ENCODE data around the gene LPCAT3.
"Not testable (repeated sequence)": the region's sequence is repeated elsewhere in the genome, so short reads cannot be mapped to it uniquely, and the experiment has no call there.

The LPCAT3 gene, protein sequence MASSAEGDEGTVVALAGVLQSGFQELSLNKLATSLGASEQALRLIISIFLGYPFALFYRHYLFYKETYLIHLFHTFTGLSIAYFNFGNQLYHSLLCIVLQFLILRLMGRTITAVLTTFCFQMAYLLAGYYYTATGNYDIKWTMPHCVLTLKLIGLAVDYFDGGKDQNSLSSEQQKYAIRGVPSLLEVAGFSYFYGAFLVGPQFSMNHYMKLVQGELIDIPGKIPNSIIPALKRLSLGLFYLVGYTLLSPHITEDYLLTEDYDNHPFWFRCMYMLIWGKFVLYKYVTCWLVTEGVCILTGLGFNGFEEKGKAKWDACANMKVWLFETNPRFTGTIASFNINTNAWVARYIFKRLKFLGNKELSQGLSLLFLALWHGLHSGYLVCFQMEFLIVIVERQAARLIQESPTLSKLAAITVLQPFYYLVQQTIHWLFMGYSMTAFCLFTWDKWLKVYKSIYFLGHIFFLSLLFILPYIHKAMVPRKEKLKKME

DNA sequence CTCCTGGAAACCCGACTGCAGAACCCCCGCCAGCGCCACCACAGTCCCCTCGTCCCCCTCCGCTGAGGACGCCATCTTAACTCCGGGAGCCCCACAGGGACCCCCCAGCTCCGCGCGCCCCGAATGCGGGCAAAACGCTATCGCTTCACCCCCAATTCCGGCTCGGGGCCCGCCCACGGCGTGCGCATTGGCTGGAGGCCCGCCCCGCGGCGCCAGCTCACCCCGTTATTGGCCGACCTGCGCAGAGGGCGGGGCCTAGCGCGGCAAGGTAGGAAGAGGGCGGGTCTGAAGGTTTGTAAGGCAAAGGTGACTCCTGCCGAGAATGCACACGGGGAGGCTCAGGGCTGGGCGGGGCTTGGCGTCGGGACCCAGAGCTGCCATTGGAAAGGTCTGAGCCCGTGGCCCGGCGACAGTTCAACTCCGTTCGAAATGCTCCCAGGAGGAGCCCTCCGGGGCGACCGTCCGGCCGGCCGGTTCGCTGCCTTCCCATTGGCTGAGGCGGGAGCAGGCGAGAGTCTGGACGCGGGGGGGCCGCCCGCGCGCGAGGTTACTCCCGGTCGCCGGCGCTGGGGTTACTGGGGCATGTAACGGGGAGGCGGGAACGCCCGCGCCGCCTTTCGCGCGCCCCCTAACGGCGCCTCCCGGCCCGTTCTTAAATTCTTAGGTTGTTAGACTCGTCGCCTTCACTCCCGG, at the start of gene LPCAT3:
LPCAT3 (minus strand) TSS at position 127 of the 693 bp plus-strand sequence; CDS start at position 75, 52 bp downstream.
- DNase-seq (ENCODE audit: low read depth in 1 of 2, low spot score in 1 of 2): peak; percentile 92 to 95

DNA sequence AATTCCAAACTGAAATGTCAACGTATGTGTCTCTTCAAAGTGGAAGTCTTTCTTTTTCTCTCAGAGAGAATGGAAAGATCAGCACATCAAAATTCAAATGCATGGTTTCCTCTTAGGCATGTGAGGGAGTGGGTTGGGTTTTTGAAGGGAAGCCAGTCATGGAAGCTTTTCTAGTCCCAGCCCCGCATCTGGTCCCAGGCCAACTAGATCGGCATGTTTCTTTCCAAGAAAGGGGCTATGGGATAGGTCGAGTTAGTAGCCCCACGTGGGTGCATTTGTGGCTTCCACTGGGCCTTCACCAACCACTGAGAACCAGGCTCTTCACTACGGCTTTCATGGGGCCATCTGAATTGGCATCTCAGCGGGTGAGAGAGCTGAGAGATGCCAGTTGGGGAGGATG, 48.8 kb upstream of the LPCAT3 start:
- DNase-seq (ENCODE audit: low read depth in 1 of 2, low spot score in 1 of 2): no peak

DNA sequence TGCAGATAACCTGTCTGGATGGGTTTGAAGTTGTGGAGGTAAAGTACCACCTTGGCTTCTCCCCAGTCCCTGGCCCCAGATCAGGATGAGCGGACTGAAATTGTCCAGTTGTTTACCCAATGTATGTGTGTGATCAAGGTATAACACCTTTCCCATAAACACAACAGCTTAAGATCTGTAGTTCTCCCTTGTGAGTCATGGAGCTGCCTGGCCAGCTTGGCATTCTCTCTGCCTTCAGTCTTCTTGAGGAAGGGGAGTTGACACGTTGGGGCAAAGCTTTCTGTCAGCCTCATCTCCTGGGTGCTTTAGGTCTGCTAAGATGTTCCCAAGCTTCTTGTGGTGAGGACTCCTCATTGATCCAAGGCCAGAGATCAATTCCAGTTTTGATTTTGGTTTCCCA, 48.3 kb upstream of the LPCAT3 start:
- DNase-seq (ENCODE audit: low read depth in 1 of 2, low spot score in 1 of 2): no peak

DNA sequence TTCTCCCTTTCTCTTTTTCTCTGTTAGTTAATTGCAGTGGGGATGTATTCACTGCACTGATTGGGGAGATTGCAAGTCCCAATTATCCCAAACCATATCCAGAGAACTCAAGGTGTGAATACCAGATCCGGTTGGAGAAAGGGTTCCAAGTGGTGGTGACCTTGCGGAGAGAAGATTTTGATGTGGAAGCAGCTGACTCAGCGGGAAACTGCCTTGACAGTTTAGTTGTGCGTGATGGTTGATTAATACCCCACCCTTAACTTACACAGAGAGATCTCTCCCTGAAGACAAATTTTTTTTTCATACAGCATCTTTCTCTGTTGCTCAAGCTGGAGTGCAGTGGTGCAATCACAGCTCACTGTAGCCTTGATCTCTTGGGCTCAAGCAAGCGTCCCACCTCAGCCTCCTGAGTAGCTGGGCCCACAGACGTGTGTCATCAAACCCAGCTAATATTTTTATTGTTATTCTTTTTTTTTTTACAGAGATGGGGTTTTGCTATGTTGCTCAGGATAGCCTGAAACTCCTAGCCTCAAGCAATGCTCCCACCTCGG, 46.9 kb upstream of the LPCAT3 start:
- no peak for DNase-seq (ENCODE audit: low read depth in 1 of 2, low spot score in 1 of 2)

DNA sequence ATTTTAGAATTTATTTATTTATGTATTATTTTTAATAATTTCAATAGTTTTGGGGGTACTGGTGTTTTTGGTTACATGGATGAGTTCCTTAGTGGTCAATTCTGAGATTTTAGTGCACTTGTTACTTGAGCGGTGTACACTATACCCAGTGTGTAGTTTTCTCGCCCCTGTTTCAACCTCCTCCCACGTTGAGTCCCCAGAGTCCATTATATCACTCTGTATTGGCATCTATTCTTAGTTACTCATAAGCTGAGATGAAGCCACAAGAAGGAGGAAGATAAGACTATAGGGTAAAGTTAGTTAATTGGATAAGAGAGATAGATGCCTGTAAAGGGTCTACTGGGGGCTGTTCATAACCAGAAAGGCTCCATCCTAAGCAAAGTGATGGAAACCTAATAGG, 46.2 kb upstream of the LPCAT3 start:
- DNase-seq (ENCODE audit: low read depth in 1 of 2, low spot score in 1 of 2): no peak

DNA sequence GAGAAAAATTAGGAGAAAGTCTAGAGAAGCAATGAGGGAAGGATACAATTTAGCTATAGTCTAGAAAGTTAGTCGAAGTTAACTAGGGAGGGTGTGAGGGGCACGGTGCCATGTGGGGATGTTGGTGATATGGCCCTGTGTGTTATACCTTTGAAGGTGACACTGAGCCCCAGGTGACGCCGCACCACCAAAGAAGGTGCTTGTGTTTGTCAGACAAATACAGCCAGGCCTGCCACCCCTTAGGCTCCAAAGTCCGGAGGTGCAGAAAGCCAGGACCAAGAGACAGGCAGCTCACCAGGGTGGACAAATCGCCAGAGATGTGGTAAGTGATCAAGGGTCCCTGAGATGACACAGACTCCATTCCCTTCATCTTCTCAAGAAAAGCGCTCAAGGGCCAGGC, 43.3 kb upstream of the LPCAT3 start:
- no peak for DNase-seq (ENCODE audit: low read depth in 1 of 2, low spot score in 1 of 2)

DNA sequence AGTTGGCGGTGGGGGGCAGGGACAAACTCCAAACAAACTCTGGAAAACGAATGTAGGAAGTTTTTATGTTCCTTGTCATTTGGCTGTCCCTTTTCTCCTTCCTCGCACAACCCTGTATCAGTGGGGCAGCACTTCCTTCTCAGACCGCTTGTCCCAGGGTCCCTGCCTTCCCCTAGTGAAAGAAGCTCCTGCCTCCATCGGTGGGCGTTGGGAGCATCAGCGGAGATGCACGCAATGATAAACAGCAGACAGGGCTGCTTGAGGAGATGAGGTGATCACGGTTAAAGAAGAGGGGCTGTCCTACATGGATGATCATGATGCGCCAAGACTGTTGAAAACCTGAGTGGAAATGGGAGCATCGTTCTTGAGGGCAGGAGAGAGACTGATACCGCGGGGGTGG, 42.9 kb upstream of the LPCAT3 start:
- DNase-seq (ENCODE audit: low read depth in 1 of 2, low spot score in 1 of 2): no peak

DNA sequence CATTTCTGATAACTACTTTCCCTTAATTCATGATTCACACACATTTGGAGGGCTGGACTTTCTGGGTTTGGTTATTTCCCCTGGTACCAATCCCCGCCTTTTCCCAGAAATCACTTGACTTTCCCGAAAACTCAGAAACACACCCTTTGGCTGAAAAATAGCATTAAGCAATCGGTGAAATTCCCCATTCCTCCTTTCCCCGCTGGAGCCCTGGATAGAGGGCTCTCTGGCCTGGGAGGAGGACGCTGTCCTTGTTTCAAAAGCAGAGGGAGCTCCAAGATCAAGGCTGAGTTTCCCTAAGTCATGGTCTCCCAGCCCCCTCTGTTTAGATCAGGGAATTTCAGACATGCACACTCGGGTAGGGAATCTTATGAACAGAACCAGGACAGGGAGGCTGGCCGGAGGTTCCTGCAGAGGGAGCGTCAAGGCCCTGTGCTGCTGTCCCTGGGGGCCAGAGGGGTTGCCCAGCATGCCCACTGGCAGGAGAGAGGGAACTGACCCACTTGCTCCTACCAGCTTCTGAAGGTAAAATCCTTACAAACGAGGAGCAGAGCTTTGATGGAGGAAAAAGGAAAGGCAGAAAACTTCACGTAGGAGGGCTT, 42.2 kb upstream of the LPCAT3 start, which contains the start of gene C1S:
C1S (plus strand) TSS at position 366 of the 602 bp plus-strand sequence. CDS start 1,195 bp downstream, outside the sequence.
- no peak for DNase-seq (ENCODE audit: low read depth in 1 of 2, low spot score in 1 of 2)

DNA sequence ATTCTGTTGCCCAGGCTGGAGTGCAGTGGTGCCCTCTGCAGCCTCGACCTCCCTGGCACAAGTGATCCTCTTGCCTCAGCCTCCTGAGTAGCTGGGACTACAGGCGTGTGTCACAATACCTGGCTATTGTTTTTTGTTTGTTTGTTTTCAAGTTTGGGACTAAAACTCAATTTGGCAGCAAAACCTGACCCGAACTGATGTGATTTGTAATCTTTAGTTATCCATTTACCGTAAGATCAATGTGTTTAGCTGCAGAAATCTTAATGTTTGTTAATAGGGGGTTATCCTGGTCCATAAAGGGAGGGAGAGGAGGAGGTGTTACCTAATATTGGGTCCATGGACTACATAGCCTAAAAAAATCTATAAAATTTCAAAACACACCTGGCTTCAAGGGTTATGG, 41.5 kb upstream of the LPCAT3 start:
- no peak for DNase-seq (ENCODE audit: low read depth in 1 of 2, low spot score in 1 of 2)

DNA sequence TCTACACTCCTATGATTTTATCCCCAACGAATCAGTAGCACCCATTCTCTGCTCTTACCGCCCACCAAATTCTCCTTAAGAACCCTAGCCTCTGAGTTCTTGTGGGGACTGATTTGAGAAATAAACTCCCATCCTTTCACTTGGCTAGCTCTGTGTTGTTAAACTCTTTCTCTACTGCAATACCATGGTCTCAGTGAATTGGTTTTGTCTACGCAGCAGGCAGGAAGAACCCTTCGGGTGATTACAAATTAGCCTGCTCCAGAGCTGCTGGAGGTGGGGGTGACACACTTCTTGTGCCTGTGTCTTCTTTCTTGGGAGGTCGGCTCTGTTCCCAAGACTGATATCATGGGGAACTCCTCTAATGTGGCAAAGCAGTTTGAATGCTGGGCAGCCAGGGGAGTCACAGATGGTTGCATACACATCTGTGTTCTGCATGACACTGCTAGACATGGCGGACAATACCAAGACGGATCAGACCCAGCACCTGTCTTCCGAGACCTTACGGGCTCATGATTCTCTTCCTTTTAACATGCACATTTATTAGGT, 40.6 kb upstream of the LPCAT3 start:
- no peak for DNase-seq (ENCODE audit: low read depth in 1 of 2, low spot score in 1 of 2)

DNA sequence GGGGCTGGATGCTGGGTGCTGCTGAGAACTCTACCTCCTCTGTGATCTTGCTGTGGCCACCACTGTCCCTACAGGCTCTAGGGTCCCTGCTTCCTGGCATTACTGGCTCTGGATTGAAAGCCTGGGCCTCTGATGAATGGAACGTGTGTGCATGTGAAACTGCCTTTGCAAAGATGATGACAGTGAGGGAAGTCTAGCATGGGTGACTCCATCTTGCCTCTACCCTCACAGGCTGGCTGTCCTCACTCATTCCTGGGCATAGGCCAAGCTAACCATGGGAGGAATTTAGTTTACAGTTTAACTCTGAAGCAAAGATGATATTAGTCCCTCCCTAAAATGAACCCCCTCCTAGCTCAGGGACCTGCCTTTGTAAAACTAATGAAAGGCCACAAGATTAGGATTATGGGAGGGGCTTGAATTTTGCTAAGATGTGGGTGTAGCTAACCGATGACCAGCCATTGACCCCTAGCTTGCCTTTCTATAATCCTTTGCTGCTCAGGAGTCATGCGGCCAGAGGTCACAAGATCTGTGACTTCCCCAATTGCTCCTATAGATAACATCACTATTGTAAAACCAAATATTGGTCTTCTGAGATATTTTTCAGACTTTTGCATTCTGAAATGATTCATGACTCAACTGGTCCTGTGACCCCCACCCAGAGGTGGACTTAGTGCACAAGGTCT, 40.0 kb upstream of the LPCAT3 start:
- no peak for DNase-seq (ENCODE audit: low read depth in 1 of 2, low spot score in 1 of 2)

DNA sequence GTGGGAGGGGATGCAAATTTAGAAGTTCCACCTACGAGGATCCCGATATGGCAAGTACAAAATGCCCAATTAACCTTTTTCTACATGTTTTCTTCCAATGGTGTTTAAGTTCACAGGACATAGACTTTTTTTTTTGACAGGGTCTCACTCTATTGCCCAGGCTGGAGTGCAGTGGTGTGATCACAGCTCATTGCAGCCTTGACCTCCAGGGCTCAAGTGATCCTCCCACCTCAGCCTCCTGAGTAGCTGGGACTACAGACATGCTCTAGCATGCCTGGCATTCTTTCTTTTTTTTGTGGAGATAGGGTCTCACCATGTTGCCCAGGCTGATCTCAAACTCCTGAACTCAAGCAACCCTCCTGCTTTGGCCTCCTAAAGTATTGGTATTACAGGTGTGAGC, 37.5 kb upstream of the LPCAT3 start:
- DNase-seq (ENCODE audit: low read depth in 1 of 2, low spot score in 1 of 2): not testable (repeated sequence)

DNA sequence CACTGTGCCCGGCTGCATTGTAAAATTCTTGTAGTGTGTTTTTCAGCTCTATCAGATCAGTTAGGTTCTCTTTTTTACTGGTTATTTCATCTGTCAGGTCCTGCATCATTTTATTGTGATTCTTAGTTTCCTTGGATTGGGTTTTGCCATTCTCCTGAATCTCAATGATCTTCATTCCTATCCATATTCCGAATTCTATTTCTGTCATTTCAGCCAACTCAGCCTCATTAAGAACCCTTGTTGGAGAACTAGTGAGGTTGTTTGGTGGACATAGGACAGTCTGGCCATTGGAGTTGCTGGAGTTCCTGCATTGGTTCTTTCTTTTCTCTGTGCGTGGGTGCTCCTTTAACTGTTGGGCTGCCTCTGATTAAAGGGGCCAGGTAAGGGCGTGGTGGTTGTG, 36.6 kb upstream of the LPCAT3 start:
- DNase-seq (ENCODE audit: low read depth in 1 of 2, low spot score in 1 of 2): no peak

DNA sequence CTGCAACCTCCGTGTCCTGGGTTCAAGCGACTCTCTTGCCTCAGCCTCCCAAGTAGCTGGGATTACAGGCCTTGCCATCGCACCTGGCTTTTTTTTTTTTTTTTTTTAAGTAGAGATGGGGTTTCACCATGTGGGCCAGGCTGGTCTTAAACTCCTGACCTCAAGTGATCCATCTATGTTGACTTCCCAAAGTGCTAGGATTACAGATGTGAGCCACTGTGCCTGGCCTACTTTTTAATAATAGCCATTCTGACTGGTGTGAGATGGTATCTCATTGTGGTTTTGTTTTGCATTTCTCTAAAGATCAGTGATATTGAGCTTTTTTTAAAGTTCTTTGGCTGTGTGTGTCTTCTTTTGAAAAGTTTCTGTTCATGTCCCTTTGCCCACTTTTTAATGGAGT, 31.7 kb upstream of the LPCAT3 start:
- not testable (repeated sequence) for DNase-seq (ENCODE audit: low read depth in 1 of 2, low spot score in 1 of 2)

DNA sequence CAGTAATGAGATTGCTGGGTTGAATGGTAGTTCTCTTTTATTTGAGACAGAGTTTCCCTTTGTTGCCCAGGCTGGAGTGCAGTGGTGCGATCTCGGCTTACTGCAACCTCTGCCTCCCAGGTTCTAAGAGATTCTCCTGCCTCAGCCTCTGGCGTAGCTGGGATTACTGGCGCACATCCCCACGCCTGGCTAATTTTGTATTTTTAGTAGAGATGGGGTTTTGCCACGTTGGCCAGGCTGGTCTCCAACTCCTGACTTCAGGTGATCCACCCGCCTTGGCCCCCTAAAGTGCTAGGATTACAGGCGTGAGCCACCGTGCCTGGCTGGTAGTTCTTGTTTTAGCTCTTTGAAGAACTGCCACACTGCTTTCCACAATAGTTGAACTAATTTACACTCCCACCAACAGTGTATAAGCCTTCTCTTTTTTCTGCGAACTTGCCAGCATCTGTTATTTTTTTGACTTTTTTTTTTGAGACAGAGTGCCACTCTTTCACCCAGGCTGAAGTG, 31.2 kb upstream of the LPCAT3 start:
- not testable (repeated sequence) for DNase-seq (ENCODE audit: low read depth in 1 of 2, low spot score in 1 of 2)

DNA sequence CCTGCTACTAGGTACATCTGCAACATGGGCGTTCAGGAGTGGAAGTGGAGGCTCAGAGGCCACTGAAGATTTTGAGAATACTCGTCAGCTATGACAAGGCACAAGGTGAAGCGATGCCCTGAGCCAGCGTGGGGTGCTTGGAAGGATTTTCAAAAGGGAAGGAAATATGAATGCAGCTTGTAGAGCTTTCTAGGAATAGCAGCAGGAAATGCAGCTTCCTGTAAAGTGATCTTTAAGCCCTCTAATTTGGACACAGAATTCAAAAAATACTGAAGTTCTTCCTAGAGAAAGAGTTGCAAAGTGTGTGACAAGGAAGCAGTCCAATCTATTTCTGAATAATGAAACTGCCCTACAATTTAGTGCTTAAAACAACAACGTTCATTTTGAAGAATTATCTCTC, 29.0 kb upstream of the LPCAT3 start:
- DNase-seq (ENCODE audit: low read depth in 1 of 2, low spot score in 1 of 2): no peak

DNA sequence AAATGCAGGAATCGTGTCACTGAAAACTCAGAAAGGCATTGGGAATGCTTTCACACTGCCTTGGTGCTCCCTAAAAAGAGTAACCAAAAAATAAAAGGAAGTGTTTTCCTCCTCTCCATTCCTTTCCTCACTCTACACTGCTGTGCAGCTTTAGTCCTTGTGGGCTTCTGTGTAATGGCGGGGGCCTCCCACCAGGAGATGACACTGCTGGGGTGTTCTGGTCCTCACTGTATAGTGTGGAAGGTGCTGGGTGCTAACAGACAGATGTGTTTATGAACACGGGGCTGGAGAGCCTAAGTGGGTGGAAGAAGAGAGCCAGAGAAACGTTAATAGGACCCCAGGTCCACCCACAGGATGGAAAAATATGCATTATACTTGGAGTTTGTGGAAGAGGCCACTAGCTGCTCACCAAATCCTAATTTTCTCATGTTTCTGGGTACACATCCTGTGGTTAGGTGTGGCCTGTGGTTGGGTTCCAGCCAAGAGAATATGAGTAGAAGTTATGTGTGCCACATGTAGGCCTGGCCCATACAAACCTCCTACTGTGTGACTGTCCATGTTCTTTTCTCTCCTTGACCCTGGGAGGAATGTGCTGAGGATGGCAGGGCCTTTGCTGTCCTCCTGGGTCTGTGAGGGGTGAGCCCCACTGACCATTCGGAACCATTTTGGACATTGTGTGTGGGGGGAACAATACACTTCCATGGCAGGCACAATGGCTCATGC, 28.3 kb upstream of the LPCAT3 start:
- no peak for DNase-seq (ENCODE audit: low read depth in 1 of 2, low spot score in 1 of 2)

DNA sequence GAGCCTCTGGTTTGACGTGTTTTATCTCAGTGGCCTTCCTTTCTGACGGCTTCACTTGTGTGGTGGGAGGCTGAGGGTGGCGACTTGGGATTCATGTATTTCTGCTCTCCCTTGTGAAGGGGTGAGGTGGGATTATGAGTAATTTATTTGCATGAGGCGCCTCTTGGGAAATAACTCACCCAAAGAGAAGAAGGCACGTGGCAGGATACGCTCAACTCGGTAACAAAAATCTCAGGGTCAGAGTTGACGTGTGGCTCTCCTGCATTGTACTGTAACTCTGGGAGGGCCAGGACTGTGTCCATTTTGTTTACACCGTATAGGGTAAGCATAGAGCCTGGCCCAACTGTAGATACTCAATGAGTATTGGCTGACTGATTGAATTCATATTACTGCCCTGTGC, 27.6 kb upstream of the LPCAT3 start:
- no peak for DNase-seq (ENCODE audit: low read depth in 1 of 2, low spot score in 1 of 2)

DNA sequence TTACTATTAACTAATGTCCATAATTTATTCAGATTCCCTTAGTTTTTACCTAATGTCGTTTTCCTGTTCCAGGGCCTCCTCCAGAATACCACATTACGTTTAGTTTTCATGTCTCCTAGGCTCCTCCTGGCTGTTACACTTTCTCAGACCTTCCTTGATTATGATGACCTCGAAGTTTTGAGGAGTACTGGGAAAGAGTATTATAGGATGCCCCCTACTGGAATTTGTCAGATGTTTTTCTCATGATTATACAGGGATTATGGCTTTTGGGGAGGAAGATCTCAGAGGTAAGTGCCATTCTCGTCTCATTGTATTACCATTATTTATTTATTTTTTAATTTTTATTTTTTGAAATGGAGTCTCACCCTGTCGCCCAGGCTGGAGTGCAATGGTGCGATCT, 24.6 kb upstream of the LPCAT3 start:
- no peak for DNase-seq (ENCODE audit: low read depth in 1 of 2, low spot score in 1 of 2)

DNA sequence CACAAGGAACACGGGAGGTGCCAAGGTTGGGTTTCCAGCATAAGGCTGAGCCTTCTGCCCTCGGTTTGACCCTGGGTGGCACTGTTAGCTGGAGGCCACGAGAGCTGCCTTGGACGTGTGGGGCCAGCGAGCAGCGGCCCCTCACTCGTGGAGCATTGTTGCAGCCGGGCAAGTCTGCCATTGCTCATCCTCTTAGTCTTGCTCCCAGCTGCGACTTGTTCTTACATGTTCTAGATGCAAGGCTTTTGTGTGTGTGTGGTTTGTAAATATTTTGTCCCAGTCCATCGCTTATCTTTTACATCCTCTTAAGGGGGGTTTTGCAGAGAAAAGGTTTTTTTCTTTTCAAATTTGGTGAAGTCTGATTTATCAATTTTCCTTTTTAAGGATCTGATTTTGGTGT, 21.1 kb upstream of the LPCAT3 start:
- DNase-seq (ENCODE audit: low read depth in 1 of 2, low spot score in 1 of 2): no peak

All from activated T-helper 1 cell treated with anti-CD3 and anti-CD28 coated beads, Interleukin-2, amount 50 U/mL, for 16 hours (primary cell).